ENCODE measurements around the gene MXI1. TPM values are rescaled to one million over a fixed set of nuclear protein-coding genes. Genes with fewer than 3 reads are reported as not detected.

MXI1 gene
- total RNA-seq, 5 donors from 2014 or later (not counting 1 experiment from before 2014, with no cell fraction given) = 40.2 to 54.1 (median 44.4) TPM

GRCh38 chr10:110278562-110279406 is 71.4 kb downstream of the MXI1 start:
- H3K9me3 ChIP-seq = no peaks in the 10 kb centered on the region
- ChIA-PET POLR2A (interaction anchor here (0.6 to 0.9 kb wide), 3 partner anchors 63 to 289 kb away, joined by 3 to 5 read pairs (median 4); no protein-coding TSS in a partner anchor), CTCF (interaction anchor here (0.5 to 3.6 kb wide), 28 partner anchors 9 to 395 kb away, joined by 3 to 43 read pairs (median 4); partner anchors contain the start of gene MXI1 (in 1 of the 2))
- no peaks in the 10 kb centered on the region for H3K27me3 Mint-ChIP-seq
- peak overlapping the region in 1 of 3 donors; percentile 23 for H3K4me3 Mint-ChIP-seq
- peaks cover 3 to 6% of the 10 kb centered on the region in 2 experiments for H3K4me1 ChIP-seq (ENCODE audit: control insufficient read depth in 1 of 2, extremely low read depth in 1 of 2, insufficient read depth in 2 of 2, low read length in 2 of 2)
- H3K4me1 Mint-ChIP-seq = peaks cover 28 to 50% (median 39%) of the 10 kb centered on the region in 3 donors
- no peak overlapping the region for H3K27ac Mint-ChIP-seq
- H3K9me3 Mint-ChIP-seq = no peaks in the 10 kb centered on the region
- H3K27ac ChIP-seq (ENCODE audit: low read length) = no peak overlapping the region
- H3K27me3 ChIP-seq (replicated peaks in 1 of 2; ENCODE audit: control insufficient read depth in 2 of 2, extremely low read depth in 1 of 2, insufficient read depth in 2 of 2, low read length in 1 of 2) = no peaks in the 10 kb centered on the region
- WGBS (ENCODE audit: insufficient coverage) = 69% methylated on average over 4 of the region's 7 CpGs
- ATAC-seq (replicated peaks in 1 of 4) = peak in 1 of 4 experiments; percentile 37
- no peak overlapping the region for H3K4me3 ChIP-seq (ENCODE audit: control insufficient read depth in 1 of 2, extremely low read depth in 1 of 2, low read length in 1 of 2)
- peaks cover 0 to 6% of the 10 kb centered on the region in 2 donors for H3K36me3 ChIP-seq (ENCODE audit: control insufficient read depth in 2 of 2, extremely low read depth in 1 of 2, insufficient read depth in 1 of 2, low read length in 1 of 2)
- no peak for DNase-seq
- H3K36me3 Mint-ChIP-seq = peaks cover 9% of the 10 kb centered on the region

- H3K36me3 Mint-ChIP-seq = peaks cover 11% of the 10 kb centered on the region
- Histone ChIP-seq H3K27ac (ENCODE audit: low read length) (no peak overlapping the region), H3K36me3 (ENCODE audit: control insufficient read depth in 2 of 2, extremely low read depth in 1 of 2, insufficient read depth in 1 of 2, low read length in 1 of 2) (peaks cover 0 to 6% of the 10 kb centered on the region in 2 donors), H3K4me3 (ENCODE audit: control insufficient read depth in 1 of 2, extremely low read depth in 1 of 2, low read length in 1 of 2) (no peak overlapping the region), H3K9me3 (no peaks in the 10 kb centered on the region), H3K27me3 (replicated peaks in 1 of 2; ENCODE audit: control insufficient read depth in 2 of 2, extremely low read depth in 1 of 2, insufficient read depth in 2 of 2, low read length in 1 of 2) (no peaks in the 10 kb centered on the region), H3K4me1 (ENCODE audit: control insufficient read depth in 1 of 2, extremely low read depth in 1 of 2, insufficient read depth in 2 of 2, low read length in 2 of 2) (peaks cover 1 to 3% of the 10 kb centered on the region in 2 experiments)
- peak in 33 of 35 experiments; percentile 3 to 78 (median 31) for DNase-seq
- POLR2A ChIA-PET = interaction anchor here in 1 of 2 donors (0.9 kb wide), 1 partner anchor 143 kb away, joined by 3 read pairs; no protein-coding TSS in a partner anchor
- ATAC-seq (replicated peaks in 1 of 4) = peak in 2 of 4 experiments; percentile 36 to 82
- no peaks in the 10 kb centered on the region for H3K9me3 Mint-ChIP-seq
- CTCF ChIA-PET = interaction anchor here (0.5 to 3.6 kb wide), 30 partner anchors 10 to 396 kb away, joined by 3 to 43 read pairs (median 4); partner anchors contain the start of gene MXI1 (in 1 of the 2)
- H3K27ac Mint-ChIP-seq = no peak overlapping the region
- H3K4me3 Mint-ChIP-seq = peak overlapping the region in 1 of 3 donors; percentile 23
- no peaks in the 10 kb centered on the region for H3K27me3 Mint-ChIP-seq
- WGBS (ENCODE audit: insufficient coverage) = 15% methylated on average over 2 of the region's 6 CpGs
- peaks cover 21 to 43% (median 32%) of the 10 kb centered on the region in 3 donors for H3K4me1 Mint-ChIP-seq
Observed at GRCh38 chr10:110279407-110279986, 72.1 kb downstream of the MXI1 start.

GRCh38 chr10:110284262-110284661 is 76.9 kb downstream of the MXI1 start:
- Mint-ChIP-seq H3K4me3 (no peak overlapping the region), H3K36me3 (peaks cover 29% of the 10 kb centered on the region), H3K9me3 (no peaks in the 10 kb centered on the region), H3K27me3 (no peaks in the 10 kb centered on the region), H3K4me1 (peaks cover 2 to 10% (median 7%) of the 10 kb centered on the region in 3 donors), H3K27ac (no peak overlapping the region)
- WGBS (ENCODE audit: insufficient coverage) = no CpG with 5 or more reads among the region's 3 CpGs
- ChIA-PET CTCF (interaction anchor here (0.9 to 2.6 kb wide), 5 partner anchors 9 to 149 kb away, joined by 3 to 12 read pairs (median 4); no protein-coding TSS in a partner anchor), POLR2A (interaction anchor here in 1 of 2 donors (0.6 kb wide), 1 partner anchor 285 kb away, joined by 6 read pairs; no protein-coding TSS in a partner anchor)
- H3K9me3 ChIP-seq = no peaks in the 10 kb centered on the region
- H3K36me3 ChIP-seq (ENCODE audit: control insufficient read depth in 2 of 2, extremely low read depth in 1 of 2, insufficient read depth in 1 of 2, low read length in 1 of 2) = peaks cover 0 to 19% of the 10 kb centered on the region in 2 donors
- H3K4me1 ChIP-seq (ENCODE audit: control insufficient read depth in 1 of 2, extremely low read depth in 1 of 2, insufficient read depth in 2 of 2, low read length in 2 of 2) = no peaks in the 10 kb centered on the region
- H3K27ac ChIP-seq (ENCODE audit: low read length) = no peak overlapping the region
- DNase-seq (no peak), ATAC-seq (replicated peaks in 1 of 4) (no peak)
- H3K27me3 ChIP-seq (replicated peaks in 1 of 2; ENCODE audit: control insufficient read depth in 2 of 2, extremely low read depth in 1 of 2, insufficient read depth in 2 of 2, low read length in 1 of 2) = no peaks in the 10 kb centered on the region
- H3K4me3 ChIP-seq (ENCODE audit: control insufficient read depth in 1 of 2, extremely low read depth in 1 of 2, low read length in 1 of 2) = no peak overlapping the region

DNA sequence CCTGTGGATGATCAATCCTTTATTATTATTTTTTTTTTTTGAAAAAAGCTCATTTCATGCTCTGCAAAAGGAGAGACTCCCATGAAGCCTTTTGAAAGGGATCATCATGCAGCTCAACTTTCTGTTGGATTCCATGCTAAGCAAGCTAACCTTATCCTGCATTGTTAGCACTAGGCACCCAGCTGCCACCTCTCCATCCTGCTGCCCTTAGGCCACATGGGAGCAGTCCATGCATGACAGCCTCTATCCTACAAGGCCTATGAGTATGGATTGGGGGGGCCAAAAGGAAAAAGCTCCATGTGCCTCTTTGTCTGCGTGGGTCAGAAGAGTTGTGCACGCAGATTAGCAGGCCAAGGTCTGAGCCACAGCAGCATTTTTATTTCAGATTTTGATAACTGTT is 78.1 kb downstream of the MXI1 start:
- Histone ChIP-seq H3K9me3 (no peaks in the 10 kb centered on the region), H3K4me1 (ENCODE audit: control insufficient read depth in 1 of 2, extremely low read depth in 1 of 2, insufficient read depth in 2 of 2, low read length in 2 of 2) (no peaks in the 10 kb centered on the region), H3K27me3 (replicated peaks in 1 of 2; ENCODE audit: control insufficient read depth in 2 of 2, extremely low read depth in 1 of 2, insufficient read depth in 2 of 2, low read length in 1 of 2) (no peaks in the 10 kb centered on the region), H3K4me3 (ENCODE audit: control insufficient read depth in 1 of 2, extremely low read depth in 1 of 2, low read length in 1 of 2) (no peak overlapping the region), H3K27ac (ENCODE audit: low read length) (no peak overlapping the region), H3K36me3 (ENCODE audit: control insufficient read depth in 2 of 2, extremely low read depth in 1 of 2, insufficient read depth in 1 of 2, low read length in 1 of 2) (peaks cover 0 to 20% of the 10 kb centered on the region in 2 donors)
- Mint-ChIP-seq H3K36me3 (peaks cover 31% of the 10 kb centered on the region), H3K4me1 (peaks cover 0 to 8% (median 5%) of the 10 kb centered on the region in 3 donors), H3K4me3 (no peak overlapping the region), H3K9me3 (no peaks in the 10 kb centered on the region), H3K27me3 (no peaks in the 10 kb centered on the region), H3K27ac (no peak overlapping the region)
- DNase-seq (no peak), ATAC-seq (replicated peaks in 1 of 4) (no peak)
- ChIA-PET CTCF (interaction anchor here (0.7 to 2.6 kb wide), 8 partner anchors 8 to 281 kb away, joined by 3 to 12 read pairs (median 3); no protein-coding TSS in a partner anchor), POLR2A (interaction anchor here in 1 of 2 donors (0.6 to 1.0 kb wide), 3 partner anchors 17 to 168 kb away, joined by 3 to 4 read pairs (median 3); no protein-coding TSS in a partner anchor)
- no CpG with 5 or more reads among the region's 2 CpGs for WGBS (ENCODE audit: insufficient coverage)

DNA sequence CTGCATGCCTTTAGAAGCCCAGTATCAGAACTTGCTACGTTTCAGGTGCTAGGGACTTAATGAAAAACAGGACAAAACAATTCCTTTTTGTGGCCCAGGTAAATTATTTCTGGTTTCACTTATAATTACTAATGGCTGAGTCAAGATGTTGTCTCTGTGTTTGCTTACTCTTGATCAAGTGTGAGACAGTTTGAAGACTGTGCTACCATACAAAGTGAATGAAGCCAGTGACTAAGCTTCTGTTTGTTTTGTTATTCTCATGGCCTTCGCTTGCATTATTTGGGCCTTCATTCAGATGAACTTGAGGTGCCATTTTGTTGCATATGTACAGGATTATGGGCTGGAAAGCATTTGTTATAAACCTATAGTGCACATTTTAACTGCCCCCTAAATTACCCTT is 79.4 kb downstream of the MXI1 start:
- DNase-seq (no peak), ATAC-seq (replicated peaks in 1 of 4) (no peak)
- H3K4me3 ChIP-seq (ENCODE audit: control insufficient read depth in 1 of 2, extremely low read depth in 1 of 2, low read length in 1 of 2) = no peak overlapping the region
- peaks cover 0 to 3% (median 1%) of the 10 kb centered on the region in 3 donors for H3K4me1 Mint-ChIP-seq
- no peak overlapping the region for H3K4me3 Mint-ChIP-seq
- H3K36me3 ChIP-seq (ENCODE audit: control insufficient read depth in 2 of 2, extremely low read depth in 1 of 2, insufficient read depth in 1 of 2, low read length in 1 of 2) = peaks cover 0 to 26% of the 10 kb centered on the region in 2 donors
- CTCF ChIA-PET = interaction anchor here (0.5 to 1.4 kb wide), 4 partner anchors 26 to 626 kb away, joined by 3 to 5 read pairs (median 3); no protein-coding TSS in a partner anchor
- no peaks in the 10 kb centered on the region for H3K27me3 ChIP-seq (replicated peaks in 1 of 2; ENCODE audit: control insufficient read depth in 2 of 2, extremely low read depth in 1 of 2, insufficient read depth in 2 of 2, low read length in 1 of 2)
- 80% methylated on average over 1 of the region's 2 CpGs for WGBS (ENCODE audit: insufficient coverage)
- peaks cover 29% of the 10 kb centered on the region for H3K36me3 Mint-ChIP-seq
- POLR2A ChIA-PET = interaction anchor here in 1 of 2 donors (0.5 kb wide), 1 partner anchor 360 kb away, joined by 3 read pairs; no protein-coding TSS in a partner anchor
- no peak overlapping the region for H3K27ac ChIP-seq (ENCODE audit: low read length)
- H3K27me3 Mint-ChIP-seq = no peaks in the 10 kb centered on the region
- no peaks in the 10 kb centered on the region for H3K9me3 ChIP-seq
- no peaks in the 10 kb centered on the region for H3K9me3 Mint-ChIP-seq
- H3K27ac Mint-ChIP-seq = peak overlapping the region in 1 of 2 donors; percentile 16
- H3K4me1 ChIP-seq (ENCODE audit: control insufficient read depth in 1 of 2, extremely low read depth in 1 of 2, insufficient read depth in 2 of 2, low read length in 2 of 2) = no peaks in the 10 kb centered on the region
